GM18517 (cell line): ENCODE measurements around the gene USP43.
"Not testable (repeated sequence)": the region's sequence is repeated elsewhere in the genome, so short reads cannot be mapped to it uniquely, and the experiment has no call there.

Experiments used
- ATAC-seq: cut with Tn5 transposase; IDR thresholded peaks from one replicate; pipeline ENCODE4 v1.9.1; 2021; ENCODE audit warnings: mild to moderate bottlenecking, moderate library complexity; ENCODE audit not compliant: unreplicated experiment

Gene USP43

GRCh38 chr17:9644910-9645751 lies at the start of gene USP43:
Gene USP43 (plus strand): TSS chr17:9645517. CDS start chr17:9645633, 116 bp downstream.
- ATAC-seq, result no peak

GRCh38 chr17:9597638-9598037 lies 47.7 kb upstream of the USP43 start:
- not testable (repeated sequence) for ATAC-seq

- no peak for ATAC-seq
Observed at GRCh38 chr17:9598661-9599060, 46.7 kb upstream of the USP43 start.

GRCh38 chr17:9604583-9604982 lies 40.7 kb upstream of the USP43 start:
- not testable (repeated sequence) for ATAC-seq

- ATAC-seq, result no peak
Observed at GRCh38 chr17:9606453-9606852, 38.9 kb upstream of the USP43 start.

GRCh38 chr17:9607058-9607457 lies 38.3 kb upstream of the USP43 start:
- ATAC-seq, result not testable (repeated sequence)

- no peak for ATAC-seq
Observed at GRCh38 chr17:9611557-9611956, 33.8 kb upstream of the USP43 start.

GRCh38 chr17:9612006-9612405 lies 33.3 kb upstream of the USP43 start:
- no peak for ATAC-seq

GRCh38 chr17:9615486-9615885 lies 29.8 kb upstream of the USP43 start:
- ATAC-seq, result no peak

- no peak for ATAC-seq
Observed at GRCh38 chr17:9622961-9623360, 22.4 kb upstream of the USP43 start.

- ATAC-seq, result no peak
Observed at GRCh38 chr17:9628509-9628908, 16.8 kb upstream of the USP43 start.

GRCh38 chr17:9632741-9633140 lies 12.6 kb upstream of the USP43 start:
- ATAC-seq, result no peak

- no peak for ATAC-seq
Observed at GRCh38 chr17:9635340-9635739, 10.0 kb upstream of the USP43 start.

- ATAC-seq, result no peak
Observed at GRCh38 chr17:9636501-9636900, 8.8 kb upstream of the USP43 start.

GRCh38 chr17:9640388-9640787 lies 4.9 kb upstream of the USP43 start:
- ATAC-seq, result not testable (repeated sequence)

GRCh38 chr17:9643611-9644010 lies 1.7 kb upstream of the USP43 start:
- ATAC-seq, result no peak

GRCh38 chr17:9645851-9646545 lies 681 bp downstream of the USP43 start:
- no peak for ATAC-seq

GRCh38 chr17:9646546-9646885 lies 1.2 kb downstream of the USP43 start:
- ATAC-seq, result no peak

- no peak for ATAC-seq
Observed at GRCh38 chr17:9647014-9647413, 1.7 kb downstream of the USP43 start.

GRCh38 chr17:9648521-9649110 lies 3.3 kb downstream of the USP43 start:
- ATAC-seq, result no peak

- ATAC-seq, result no peak
Observed at GRCh38 chr17:9658593-9659211, 13.4 kb downstream of the USP43 start.
